OCI-LY7 (cell line): ENCODE results near the gene SIDT1. TPM values are rescaled to one million over a fixed set of nuclear protein-coding genes. Genes with fewer than 3 reads are reported as not detected.
A peak's percentile ranks its signal among the peaks of the same experiment; 100 is the strongest.

Experiments
- BruUV-seq: library from RNA; stranded (reverse); fragments of 400-500 nt; replicated peaks from 2 replicates; lab custom pipeline; 2021; lab: Mats Ljungman, UMichigan
- CTCF ChIA-PET: fragments of 300-600 bp; sonication (Branson Sonifier 250); formaldehyde crosslinking; loops from one replicate; lab custom pipeline; 2022; ENCODE audit warnings: antibody characterized with exemption; ENCODE audit not compliant: unreplicated experiment; lab: Charles Lee
- POLR2A ChIA-PET: fragments of 300-600 bp; sonication (Branson Sonifier 250); formaldehyde crosslinking; loops from one replicate; lab custom pipeline; 2022; ENCODE audit warnings: antibody characterized with exemption; lab: Charles Lee
- DNase-seq: peaks from one replicate; pipeline ENCODE4 v3.0.0-alpha.2; 2015; ENCODE audit warnings: low spot score
- H2AFZ ChIP-seq: fragments of 200-600 bp; sonication (generic), shearing (Covaris generic); 2 replicates; pipeline ENCODE4 v1.6.1; 2014; ENCODE audit warnings: mild to moderate bottlenecking, antibody characterized with exemption, low read length, moderate library complexity
- H3K27ac ChIP-seq: fragments of 200-600 bp; sonication (generic); 2 replicates; pipeline ENCODE4 v1.5.1; 2014; ENCODE audit warnings: mixed run types, low read depth, mild to moderate bottlenecking, moderate library complexity, low read length, inconsistent platforms; ENCODE audit not compliant: poor library complexity, severe bottlenecking
- H3K36me3 ChIP-seq: fragments of 200-600 bp; sonication (generic); 2 replicates; pipeline ENCODE4 v1.6.1; 2014; ENCODE audit warnings: mild to moderate bottlenecking, antibody characterized with exemption, low read length, moderate library complexity, mixed read lengths; ENCODE audit not compliant: insufficient read depth
- H3K4me1 ChIP-seq: fragments of 200-600 bp; sonication (generic); 2 replicates; pipeline ENCODE4 v1.5.1; 2014; ENCODE audit warnings: mild to moderate bottlenecking, low read length; ENCODE audit not compliant: insufficient read depth, poor library complexity, severe bottlenecking
- H3K4me2 ChIP-seq: fragments of 200-600 bp; sonication (generic); 2 replicates; pipeline ENCODE4 v1.6.1; 2014; ENCODE audit warnings: mild to moderate bottlenecking, low read length
- H3K4me3 ChIP-seq: fragments of 200-600 bp; sonication (generic); 2 replicates; pipeline ENCODE4 v1.5.1; 2014; ENCODE audit warnings: mild to moderate bottlenecking, low read depth, low read length; ENCODE audit not compliant: poor library complexity, severe bottlenecking
- H3K79me2 ChIP-seq: fragments of 200-600 bp; sonication (generic); 2 replicates; pipeline ENCODE4 v1.6.1; 2016; ENCODE audit warnings: low read depth, mild to moderate bottlenecking, low read length, moderate library complexity, mixed read lengths; ENCODE audit not compliant: insufficient read depth
- H3K9me2 ChIP-seq: fragments of 200-600 bp; sonication (generic); 2 replicates; pipeline ENCODE4 v1.6.1; 2016; ENCODE audit warnings: mild to moderate bottlenecking, low read length, mixed read lengths; ENCODE audit not compliant: insufficient read depth
- H3K9me3 ChIP-seq: fragments of 200-600 bp; sonication (generic); 2 replicates; pipeline ENCODE4 v1.6.1; 2014; ENCODE audit warnings: mild to moderate bottlenecking, mixed run types, low read length, mixed read lengths
- H4K20me1 ChIP-seq: fragments of 200-600 bp; sonication (generic); 2 replicates; pipeline ENCODE4 v1.6.1; 2014; ENCODE audit warnings: mild to moderate bottlenecking, antibody characterized with exemption, low read length, moderate library complexity, mixed read lengths; ENCODE audit not compliant: insufficient read depth
- CTCF ChIP-seq: fragments of 200-600 bp; sonication (generic); conservative IDR thresholded peaks from 2 replicates; pipeline ENCODE4 v1.5.1; 2014; ENCODE audit warnings: mild to moderate bottlenecking, antibody characterized with exemption, low read length, moderate library complexity, mixed read lengths
- EZH2phosphoT487 ChIP-seq: fragments of 200-600 bp; sonication (generic); IDR thresholded peaks from 2 replicates; pipeline ENCODE4 v1.6.1; 2018; ENCODE audit warnings: low read depth, borderline replicate concordance, mild to moderate bottlenecking, mixed run types, antibody characterized with exemption, low read length, moderate library complexity, mixed read lengths
- intact Hi-C: fragments of 100-400 bp; cut with micrococcal nuclease; formaldehyde crosslinking; loops from one replicate; pipeline ENCODE4 v1.10.0; 2022; ENCODE audit not compliant: unreplicated experiment
- total RNA-seq, 2 experiments: library from RNA; depleted of rRNA in 1 of 2; stranded (reverse); fragments of >200 nt in 1 of 2; shearing (Covaris generic) in 1 of 2; gene quantifications; 2 replicates each; pipeline ENCODE4 v1.2.3, GENCODE V29; 2014 to 2022

Gene SIDT1
- total RNA-seq, 2 experiments from 2014 or later = 7.3 to 10.3 TPM

- no TSS peak for BruUV-seq
- H3K4me1 ChIP-seq = peaks cover 22% of the 10 kb centered on the region
- no peak overlapping the region for H2AFZ ChIP-seq
- no peaks in the 10 kb centered on the region for H4K20me1 ChIP-seq
- H3K27ac ChIP-seq = no peak overlapping the region
- H3K9me3 ChIP-seq = no peaks in the 10 kb centered on the region
- no peaks in the 10 kb centered on the region for H3K36me3 ChIP-seq
- intact Hi-C loops = no loop called here
- no peak overlapping the region for H3K4me2 ChIP-seq
- TF ChIP-seq CTCF (0 out of 2 replicates have a peak, but pooled peaks have one; percentile 15), EZH2phosphoT487 (no peak)
- ChIA-PET CTCF (no interaction called here), POLR2A (no interaction called here)
- H3K4me3 ChIP-seq = no peak overlapping the region
- H3K79me2 ChIP-seq = no peaks in the 10 kb centered on the region
- no peak for DNase-seq
- H3K9me2 ChIP-seq = no peaks in the 10 kb centered on the region
Observed at GRCh38 chr3:113623324-113623723, 91.0 kb downstream of the SIDT1 start.

DNA sequence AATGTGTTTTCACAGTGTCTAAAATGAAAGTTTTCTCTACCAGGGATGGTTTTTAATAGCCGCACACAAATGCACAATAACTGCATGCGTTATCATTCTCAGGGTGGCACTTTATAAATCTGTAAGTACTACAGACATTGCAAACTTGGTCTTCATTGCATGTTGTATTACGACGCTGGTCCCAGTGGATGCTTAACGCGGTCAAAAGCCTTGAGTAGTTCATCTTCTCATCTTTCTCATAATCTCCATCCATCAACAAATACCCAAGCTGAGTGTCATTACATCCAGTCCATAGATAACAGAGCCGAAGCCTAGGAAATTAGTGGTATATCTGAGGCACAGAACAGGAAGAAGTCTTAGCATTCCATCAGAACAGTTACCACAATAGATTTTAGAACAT lies 91.5 kb downstream of the SIDT1 start:
- Histone ChIP-seq H3K79me2 (no peaks in the 10 kb centered on the region), H3K36me3 (no peaks in the 10 kb centered on the region), H3K27ac (no peak overlapping the region), H3K9me3 (no peaks in the 10 kb centered on the region), H3K4me3 (no peak overlapping the region), H4K20me1 (no peaks in the 10 kb centered on the region), H3K4me2 (no peak overlapping the region), H2AFZ (no peak overlapping the region), H3K9me2 (no peaks in the 10 kb centered on the region), H3K4me1 (peaks cover 22% of the 10 kb centered on the region)
- ChIA-PET POLR2A (no interaction called here), CTCF (no interaction called here)
- TF ChIP-seq CTCF (no peak), EZH2phosphoT487 (no peak)
- BruUV-seq = no TSS peak
- intact Hi-C loops = no loop called here
- DNase-seq = no peak

DNA sequence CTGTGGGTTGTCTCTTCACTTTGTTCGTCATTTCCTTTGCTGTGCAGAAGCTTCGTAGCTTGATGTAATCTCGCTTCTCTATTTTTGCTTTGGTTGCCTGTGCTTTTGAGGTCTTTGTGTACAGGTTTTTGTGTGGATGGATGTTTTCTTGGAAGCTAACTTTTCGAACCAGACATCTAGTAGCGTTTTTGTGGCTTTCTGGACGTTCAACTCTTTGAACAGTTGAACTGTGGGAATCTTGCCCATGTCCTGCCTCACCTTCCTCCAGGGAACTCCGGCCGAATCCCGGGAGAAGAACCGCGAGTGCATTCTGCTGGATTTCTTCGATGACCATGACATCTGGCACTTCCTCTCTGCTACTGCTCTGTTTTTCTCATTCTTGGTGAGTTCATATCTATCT lies 93.5 kb downstream of the SIDT1 start:
- ChIA-PET POLR2A (interaction anchor here (0.6 to 1.2 kb wide), 2 partner anchors 17 to 130 kb away, joined by 3 to 6 read pairs; no protein-coding TSS in a partner anchor), CTCF (interaction anchor here (0.6 kb wide), 1 partner anchor 775 kb away, joined by 3 read pairs; no protein-coding TSS in a partner anchor)
- no peaks in the 10 kb centered on the region for H4K20me1 ChIP-seq
- intact Hi-C loops = loop anchor here (1.0 to 2.0 kb wide), 2 partner anchors 47 to 132 kb away; no protein-coding TSS in a partner anchor
- no peaks in the 10 kb centered on the region for H3K9me3 ChIP-seq
- no peaks in the 10 kb centered on the region for H3K9me2 ChIP-seq
- H3K4me1 ChIP-seq = peaks cover 21% of the 10 kb centered on the region
- H3K4me2 ChIP-seq = peak overlapping the region; percentile 28; the same call in 1 of the 2 replicates
- DNase-seq = no peak
- no peaks in the 10 kb centered on the region for H3K36me3 ChIP-seq
- no peak overlapping the region for H3K4me3 ChIP-seq
- no peaks in the 10 kb centered on the region for H3K79me2 ChIP-seq
- TF ChIP-seq CTCF (no peak), EZH2phosphoT487 (no peak)
- H3K27ac ChIP-seq = no peak overlapping the region
- peak overlapping the region; percentile 52; the same call in 1 of the 2 replicates for H2AFZ ChIP-seq
- BruUV-seq = no TSS peak
